ENCODE measurements around the gene TSHZ3. TPM values are rescaled to one million over a fixed set of nuclear protein-coding genes. Genes with fewer than 3 reads are reported as not detected.

TSHZ3 gene
- total RNA-seq, 1 donor from 2014 or later = 17.0 TPM

DNA sequence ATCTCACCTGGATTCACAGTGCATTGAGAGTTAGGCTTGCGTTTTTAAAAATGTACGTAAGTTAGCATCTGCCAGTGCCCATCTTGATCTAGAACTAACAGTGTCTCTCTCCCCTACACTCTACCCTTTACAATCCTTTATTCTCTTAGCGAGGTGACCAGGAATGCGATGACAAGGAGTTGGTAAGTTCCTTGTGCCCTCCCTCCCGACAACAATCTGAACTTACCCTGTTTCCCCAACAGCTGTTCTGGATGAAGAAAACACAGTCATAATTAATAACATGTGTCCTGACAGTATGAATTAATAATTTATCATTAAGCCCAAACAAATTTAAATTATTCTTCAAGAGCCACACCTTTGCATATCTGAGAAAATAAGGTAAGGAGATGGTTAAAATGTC lies 6.3 kb downstream of the TSHZ3 start:
- Mint-ChIP-seq H3K36me3 (ENCODE audit: low read depth) (peaks cover 1% of the 10 kb centered on the region), H3K4me1 (ENCODE audit: low read depth) (peaks cover 39% of the 10 kb centered on the region), H3K27me3 (ENCODE audit: low read depth) (no peaks in the 10 kb centered on the region), H3K4me3 (ENCODE audit: unreplicated experiment) (no peak overlapping the region), H3K27ac (ENCODE audit: unreplicated experiment) (no peak overlapping the region), H3K9me3 (ENCODE audit: low read depth) (no peaks in the 10 kb centered on the region)
- TF ChIP-seq, protein P1, sequence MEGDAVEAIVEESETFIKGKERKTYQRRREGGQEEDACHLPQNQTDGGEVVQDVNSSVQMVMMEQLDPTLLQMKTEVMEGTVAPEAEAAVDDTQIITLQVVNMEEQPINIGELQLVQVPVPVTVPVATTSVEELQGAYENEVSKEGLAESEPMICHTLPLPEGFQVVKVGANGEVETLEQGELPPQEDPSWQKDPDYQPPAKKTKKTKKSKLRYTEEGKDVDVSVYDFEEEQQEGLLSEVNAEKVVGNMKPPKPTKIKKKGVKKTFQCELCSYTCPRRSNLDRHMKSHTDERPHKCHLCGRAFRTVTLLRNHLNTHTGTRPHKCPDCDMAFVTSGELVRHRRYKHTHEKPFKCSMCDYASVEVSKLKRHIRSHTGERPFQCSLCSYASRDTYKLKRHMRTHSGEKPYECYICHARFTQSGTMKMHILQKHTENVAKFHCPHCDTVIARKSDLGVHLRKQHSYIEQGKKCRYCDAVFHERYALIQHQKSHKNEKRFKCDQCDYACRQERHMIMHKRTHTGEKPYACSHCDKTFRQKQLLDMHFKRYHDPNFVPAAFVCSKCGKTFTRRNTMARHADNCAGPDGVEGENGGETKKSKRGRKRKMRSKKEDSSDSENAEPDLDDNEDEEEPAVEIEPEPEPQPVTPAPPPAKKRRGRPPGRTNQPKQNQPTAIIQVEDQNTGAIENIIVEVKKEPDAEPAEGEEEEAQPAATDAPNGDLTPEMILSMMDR (IDR thresholded peaks at IDR 0.05) = no peak
- DNase-seq (ENCODE audit: low spot score) = no peak

DNA sequence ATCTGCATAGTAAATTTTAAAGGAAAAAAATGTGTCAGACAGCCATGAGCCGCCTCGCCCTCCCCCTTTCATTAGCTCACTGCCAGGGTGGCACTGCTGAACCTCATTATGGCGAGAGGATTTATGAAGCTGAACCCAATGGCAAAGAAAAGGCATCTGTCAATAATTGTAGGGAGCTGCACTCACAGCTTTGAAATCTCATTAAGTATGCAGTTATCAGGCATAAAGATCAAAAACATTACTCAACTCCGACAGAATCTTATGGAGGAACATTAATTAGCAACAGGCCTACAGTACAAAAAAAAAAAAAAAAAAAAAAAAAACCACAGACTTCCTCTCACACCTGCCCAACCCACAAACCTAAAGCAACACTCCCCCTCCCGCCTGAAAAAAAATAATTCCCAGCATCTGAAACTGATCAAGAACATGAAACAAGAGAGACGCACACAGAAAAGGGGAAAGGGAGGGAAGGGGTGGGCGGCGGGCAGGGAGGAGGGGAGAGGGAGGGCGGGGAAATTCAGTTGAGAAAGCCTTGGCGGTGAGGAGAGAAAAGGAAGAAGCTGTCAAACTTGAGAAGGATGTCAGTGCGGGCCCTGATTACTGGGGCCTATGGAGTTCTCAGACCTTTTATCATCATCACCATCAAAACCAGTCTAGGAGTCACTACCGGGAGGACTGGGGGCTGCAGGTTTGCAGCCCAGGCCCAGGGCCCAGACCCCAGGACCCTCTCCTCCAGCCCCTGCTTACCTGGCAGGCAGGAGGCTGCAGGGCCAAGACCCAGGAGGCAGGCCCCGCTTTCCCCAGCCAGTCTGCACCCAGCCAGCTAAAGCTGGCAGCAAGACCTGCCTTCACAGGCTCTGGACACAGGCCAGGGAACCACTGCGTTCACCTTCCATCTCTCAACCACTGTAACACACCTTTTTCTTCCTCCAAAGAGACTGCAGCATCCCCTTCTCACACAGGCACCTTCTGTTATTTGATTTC lies 8.9 kb downstream of the TSHZ3 start:
- H3K4me1 Mint-ChIP-seq (ENCODE audit: low read depth) = peaks cover 35% of the 10 kb centered on the region
- DNase-seq (ENCODE audit: low spot score) = no peak
- H3K27me3 Mint-ChIP-seq (ENCODE audit: low read depth) = no peaks in the 10 kb centered on the region
- TF ChIP-seq, protein P1 (IDR thresholded peaks at IDR 0.05) = no peak
- no peaks in the 10 kb centered on the region for H3K9me3 Mint-ChIP-seq (ENCODE audit: low read depth)
- peaks cover 3% of the 10 kb centered on the region for H3K36me3 Mint-ChIP-seq (ENCODE audit: low read depth)
- H3K4me3 Mint-ChIP-seq (ENCODE audit: unreplicated experiment) = no peak overlapping the region
- peak overlapping the region; percentile 90 for H3K27ac Mint-ChIP-seq (ENCODE audit: unreplicated experiment)

DNA sequence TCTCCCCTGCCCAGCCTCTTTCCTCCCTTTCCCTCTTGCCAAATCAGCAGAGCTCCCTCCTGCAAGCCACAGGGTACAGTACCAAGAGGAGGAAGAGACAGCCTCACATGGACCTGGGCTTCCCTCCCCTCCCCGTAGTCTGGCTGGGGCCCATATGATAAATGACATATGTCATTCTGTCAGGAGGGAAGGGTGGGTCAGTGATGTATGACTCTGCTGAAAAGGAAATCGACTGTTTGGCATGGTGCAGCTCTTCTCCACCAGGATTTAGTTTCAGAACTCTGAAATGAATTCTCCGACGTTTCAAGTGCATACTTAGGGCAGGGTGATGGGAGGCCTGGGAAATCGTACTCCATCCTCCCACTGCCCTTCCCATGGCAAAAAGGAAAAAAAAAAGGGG lies 9.8 kb downstream of the TSHZ3 start:
- no peaks in the 10 kb centered on the region for H3K27me3 Mint-ChIP-seq (ENCODE audit: low read depth)
- peak overlapping the region; percentile 8 for H3K4me3 Mint-ChIP-seq (ENCODE audit: unreplicated experiment)
- H3K4me1 Mint-ChIP-seq (ENCODE audit: low read depth) = peaks cover 44% of the 10 kb centered on the region
- H3K9me3 Mint-ChIP-seq (ENCODE audit: low read depth) = no peaks in the 10 kb centered on the region
- peaks cover 3% of the 10 kb centered on the region for H3K36me3 Mint-ChIP-seq (ENCODE audit: low read depth)
- no peak for DNase-seq (ENCODE audit: low spot score)
- peak overlapping the region; percentile 96 for H3K27ac Mint-ChIP-seq (ENCODE audit: unreplicated experiment)
- TF ChIP-seq, protein P1 (IDR thresholded peaks at IDR 0.05) = no peak

DNA sequence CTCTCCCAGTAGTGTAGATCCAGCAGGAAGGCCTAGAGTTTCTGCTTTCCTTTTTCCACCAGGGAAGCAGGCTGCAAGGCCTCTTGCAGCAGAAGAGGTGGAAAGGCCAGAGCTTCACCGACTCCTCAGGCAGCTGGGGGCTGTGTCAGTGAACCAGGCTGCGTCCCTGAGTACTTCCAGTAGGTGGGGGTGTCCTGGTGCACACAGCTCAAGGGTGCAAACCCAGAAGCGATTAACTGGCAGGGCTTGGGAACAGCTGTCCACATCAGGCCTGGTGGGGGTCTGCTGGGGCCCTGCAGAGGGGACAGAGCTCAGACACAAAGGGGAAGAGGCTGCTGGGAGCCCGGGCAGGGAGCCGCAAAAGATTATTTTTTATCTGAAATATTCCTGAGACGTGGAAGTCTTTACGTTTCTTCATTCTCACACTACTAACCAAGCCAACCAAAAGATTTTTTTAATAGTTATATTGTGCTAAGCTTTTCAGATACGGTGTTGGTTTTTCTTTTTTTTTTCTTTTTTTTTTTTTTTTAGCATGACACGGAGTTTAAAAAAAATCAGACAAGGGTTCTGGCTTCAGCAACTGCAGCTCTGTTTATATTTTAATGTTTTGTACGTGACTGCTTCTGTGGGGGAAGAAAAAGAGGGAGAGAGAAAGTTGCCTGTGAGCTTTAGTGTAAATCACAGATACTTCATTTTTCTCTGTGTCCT lies 11.0 kb downstream of the TSHZ3 start:
- peaks cover 3% of the 10 kb centered on the region for H3K36me3 Mint-ChIP-seq (ENCODE audit: low read depth)
- H3K9me3 Mint-ChIP-seq (ENCODE audit: low read depth) = no peaks in the 10 kb centered on the region
- peaks cover 51% of the 10 kb centered on the region for H3K4me1 Mint-ChIP-seq (ENCODE audit: low read depth)

More for the DNA sequence above, 11.0 kb downstream of the TSHZ3 start:
- no peak for DNase-seq (ENCODE audit: low spot score)
- Mint-ChIP-seq H3K27me3 (ENCODE audit: low read depth) (no peaks in the 10 kb centered on the region), H3K27ac (ENCODE audit: unreplicated experiment) (peak overlapping the region; percentile 96), H3K4me3 (ENCODE audit: unreplicated experiment) (peak overlapping the region; percentile 67)
- TF ChIP-seq, protein P1 (IDR thresholded peaks at IDR 0.05) = peak; percentile 80

Data from chondrocyte (in vitro differentiated cells).